HepG2 (cell line): Measurements from ENCODE around the gene THADA. TPM values are rescaled to one million over a fixed set of nuclear protein-coding genes. Genes with fewer than 3 reads are reported as not detected.
A peak's percentile ranks its signal among the peaks of the same experiment; 100 is the strongest.

Experiments
- ATM ChIP-seq: fragments of 450-650 bp; IDR thresholded peaks from 2 replicates; pipeline ENCODE4 v1.7.1; 2017; ENCODE audit warnings: mild to moderate bottlenecking, borderline replicate concordance
- LBX2 ChIP-seq: sonication (generic); formaldehyde crosslinking; IDR thresholded peaks from 2 replicates; pipeline ENCODE4 v1.5.0; 2020; ENCODE audit warnings: missing genetic modification reagents, mild to moderate bottlenecking, borderline replicate concordance
- NAIF1 ChIP-seq: sonication (generic); formaldehyde crosslinking; IDR thresholded peaks from 2 replicates; pipeline ENCODE4 v1.5.0; 2020; ENCODE audit warnings: mild to moderate bottlenecking, missing genetic modification reagents, borderline replicate concordance
- NFIB ChIP-seq: sonication (generic); formaldehyde crosslinking; IDR thresholded peaks from 2 replicates; pipeline ENCODE4 v1.9.0; 2021; ENCODE audit warnings: missing genetic modification reagents, mild to moderate bottlenecking, borderline replicate concordance
- NPAS2 ChIP-seq: sonication (generic); formaldehyde crosslinking; IDR thresholded peaks from 2 replicates; pipeline ENCODE4 v1.8.0; 2022; ENCODE audit warnings: mild to moderate bottlenecking, missing genetic modification reagents, borderline replicate concordance
- POLR2A ChIP-seq, 2 experiments: IDR thresholded peaks; 2 replicates each; pipeline ENCODE4 v1.6.1; 2011; ENCODE audit warnings: low read depth in 2 of 2, low read length in 2 of 2, mild to moderate bottlenecking in 1 of 2, moderate library complexity in 1 of 2; ENCODE audit not compliant: insufficient read depth in 1 of 2
- RFX3 ChIP-seq: IDR thresholded peaks from 2 replicates; pipeline ENCODE4 v1.6.1; 2016; ENCODE audit warnings: missing biosample characterization, missing genetic modification reagents
- SATB2 ChIP-seq: sonication (generic); formaldehyde crosslinking; IDR thresholded peaks from 2 replicates; pipeline ENCODE4 v1.5.0; 2020; ENCODE audit warnings: missing genetic modification reagents
- SMAD3 ChIP-seq: sonication (generic); formaldehyde crosslinking; IDR thresholded peaks from 2 replicates; pipeline ENCODE4 v1.4.0; 2020; ENCODE audit warnings: missing genetic modification reagents
- SMC3 ChIP-seq: IDR thresholded peaks from 2 replicates; pipeline ENCODE4 v1.6.1; 2011; ENCODE audit warnings: low read length, improper control_type of control experiment
- THAP7 ChIP-seq: sonication (generic); formaldehyde crosslinking; IDR thresholded peaks from 2 replicates; pipeline ENCODE4 v1.8.1; 2023; ENCODE audit warnings: mild to moderate bottlenecking, missing genetic modification reagents
- TMF1 ChIP-seq: sonication (generic); formaldehyde crosslinking; IDR thresholded peaks from 2 replicates; pipeline ENCODE4 v1.8.1; 2022; ENCODE audit warnings: low read depth, missing genetic modification reagents
- TP53 ChIP-seq: sonication (generic); formaldehyde crosslinking; conservative IDR thresholded peaks from 2 replicates; pipeline ENCODE4 v1.4.0; 2020; ENCODE audit warnings: missing genetic modification reagents
- ZMYM2 ChIP-seq: sonication (generic); formaldehyde crosslinking; IDR thresholded peaks from 2 replicates; pipeline ENCODE4 v1.8.0; 2022; ENCODE audit warnings: mild to moderate bottlenecking, missing genetic modification reagents
- ZMYM3 ChIP-seq: sonication (generic); formaldehyde crosslinking; IDR thresholded peaks from 2 replicates; pipeline ENCODE4 v1.5.1; 2020; ENCODE audit warnings: mild to moderate bottlenecking, missing genetic modification reagents
- ZNF629 ChIP-seq: sonication (generic); formaldehyde crosslinking; conservative IDR thresholded peaks from 2 replicates; pipeline ENCODE4 v1.5.0; 2020; ENCODE audit warnings: missing genetic modification reagents
- ZNF737 ChIP-seq: sonication (generic); formaldehyde crosslinking; IDR thresholded peaks from 2 replicates; pipeline ENCODE4 v1.5.0; 2020; ENCODE audit warnings: missing genetic modification reagents, mild to moderate bottlenecking, borderline replicate concordance
- polyA plus RNA-seq, 8 experiments: library from polyadenylated mRNA; depleted of rRNA in 3 of 8; stranded (reverse) in 7 of 8; unstranded in 1 of 8; fragments of >200 nt; fragmentation: Illumina TruSeq in 4 of 8; extraction: Trizol in 4 of 8; gene quantifications; 2 replicates each; pipeline versions ENCODE4 v1.2.1 to v1.2.3, GENCODE V29; 2011 to 2016; ENCODE audit warnings: low read depth in 4 of 8, missing spikeins in 1 of 8, mixed read lengths in 1 of 8; ENCODE audit not compliant: insufficient read depth in 1 of 8
- total RNA-seq, 5 experiments: library from RNA; depleted of rRNA; stranded (reverse); fragments of >200 nt; fragmentation: Illumina TruSeq; extraction: Trizol; gene quantifications; 2 replicates each; pipeline ENCODE4 v1.2.3, GENCODE V29; 2016; ENCODE audit warnings: low read depth in 1 of 5
- TF ChIP-seq, protein P1 (sequence below): sonication (generic); formaldehyde crosslinking; IDR thresholded peaks from 2 replicates; pipeline ENCODE4 v1.4.0; 2020; ENCODE audit warnings: missing genetic modification reagents
- TF ChIP-seq, protein P2 (sequence below): sonication (generic); formaldehyde crosslinking; conservative IDR thresholded peaks from 2 replicates; pipeline ENCODE4 v1.4.0; 2020; ENCODE audit warnings: missing genetic modification reagents
- TF ChIP-seq, protein P3 (sequence below): IDR thresholded peaks from 2 replicates; pipeline ENCODE4 v1.6.1; 2016; ENCODE audit warnings: missing biosample characterization, missing genetic modification reagents, low read depth
- TF ChIP-seq, protein P4 (sequence below): IDR thresholded peaks from 2 replicates; pipeline ENCODE4 v1.6.1; 2016; ENCODE audit warnings: mild to moderate bottlenecking, missing biosample characterization, missing genetic modification reagents

Gene THADA
- total and polyA plus RNA-seq, 2 of the 13 experiments (the other 11 are each of a cell fraction or from before 2014, with no cell fraction given): 12.7 to 21.7 TPM

- TF ChIP-seq, protein P1, sequence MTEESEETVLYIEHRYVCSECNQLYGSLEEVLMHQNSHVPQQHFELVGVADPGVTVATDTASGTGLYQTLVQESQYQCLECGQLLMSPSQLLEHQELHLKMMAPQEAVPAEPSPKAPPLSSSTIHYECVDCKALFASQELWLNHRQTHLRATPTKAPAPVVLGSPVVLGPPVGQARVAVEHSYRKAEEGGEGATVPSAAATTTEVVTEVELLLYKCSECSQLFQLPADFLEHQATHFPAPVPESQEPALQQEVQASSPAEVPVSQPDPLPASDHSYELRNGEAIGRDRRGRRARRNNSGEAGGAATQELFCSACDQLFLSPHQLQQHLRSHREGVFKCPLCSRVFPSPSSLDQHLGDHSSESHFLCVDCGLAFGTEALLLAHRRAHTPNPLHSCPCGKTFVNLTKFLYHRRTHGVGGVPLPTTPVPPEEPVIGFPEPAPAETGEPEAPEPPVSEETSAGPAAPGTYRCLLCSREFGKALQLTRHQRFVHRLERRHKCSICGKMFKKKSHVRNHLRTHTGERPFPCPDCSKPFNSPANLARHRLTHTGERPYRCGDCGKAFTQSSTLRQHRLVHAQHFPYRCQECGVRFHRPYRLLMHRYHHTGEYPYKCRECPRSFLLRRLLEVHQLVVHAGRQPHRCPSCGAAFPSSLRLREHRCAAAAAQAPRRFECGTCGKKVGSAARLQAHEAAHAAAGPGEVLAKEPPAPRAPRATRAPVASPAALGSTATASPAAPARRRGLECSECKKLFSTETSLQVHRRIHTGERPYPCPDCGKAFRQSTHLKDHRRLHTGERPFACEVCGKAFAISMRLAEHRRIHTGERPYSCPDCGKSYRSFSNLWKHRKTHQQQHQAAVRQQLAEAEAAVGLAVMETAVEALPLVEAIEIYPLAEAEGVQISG (CRISPR knock-in tag): peak; percentile 79
- TF ChIP-seq NPAS2: no peak
- TF ChIP-seq RFX3 (CRISPR knock-in tag): no peak
- TF ChIP-seq ZNF737 (CRISPR knock-in tag): no peak
- no peak for TF ChIP-seq NFIB (CRISPR knock-in tag)
- peak; percentile 80 for TF ChIP-seq TMF1 (CRISPR knock-in tag)
- TF ChIP-seq LBX2 (CRISPR knock-in tag): peak; percentile 80; the same call in 1 of the 2 replicates
- peak; percentile 18; the same call in 1 of the 2 replicates for TF ChIP-seq THAP7
- TF ChIP-seq SATB2 (CRISPR knock-in tag): peak; percentile 61; the same call in 1 of the 2 replicates
- TF ChIP-seq POLR2A (IDR thresholded peaks at IDR 0.05; ENCODE audit: insufficient read depth in 1 of 2, low read depth in 2 of 2, low read length in 2 of 2): peak in 1 of 2 experiments; percentile 79; a peak in 2 of 4 replicates
- TF ChIP-seq ATM: no peak
- TF ChIP-seq SMAD3 (CRISPR knock-in tag): peak; percentile 82; the same call in 1 of the 2 replicates
- peak; percentile 99; the same call in 1 of the 2 replicates for TF ChIP-seq ZMYM2
- TF ChIP-seq, protein P2, sequence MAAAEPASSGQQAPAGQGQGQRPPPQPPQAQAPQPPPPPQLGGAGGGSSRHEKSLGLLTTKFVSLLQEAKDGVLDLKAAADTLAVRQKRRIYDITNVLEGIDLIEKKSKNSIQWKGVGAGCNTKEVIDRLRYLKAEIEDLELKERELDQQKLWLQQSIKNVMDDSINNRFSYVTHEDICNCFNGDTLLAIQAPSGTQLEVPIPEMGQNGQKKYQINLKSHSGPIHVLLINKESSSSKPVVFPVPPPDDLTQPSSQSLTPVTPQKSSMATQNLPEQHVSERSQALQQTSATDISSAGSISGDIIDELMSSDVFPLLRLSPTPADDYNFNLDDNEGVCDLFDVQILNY (CRISPR knock-in tag): no peak
- peak; percentile 50; the same call in 1 of the 2 replicates for TF ChIP-seq NAIF1
- TF ChIP-seq SMC3: no peak
- TF ChIP-seq, protein P3, sequence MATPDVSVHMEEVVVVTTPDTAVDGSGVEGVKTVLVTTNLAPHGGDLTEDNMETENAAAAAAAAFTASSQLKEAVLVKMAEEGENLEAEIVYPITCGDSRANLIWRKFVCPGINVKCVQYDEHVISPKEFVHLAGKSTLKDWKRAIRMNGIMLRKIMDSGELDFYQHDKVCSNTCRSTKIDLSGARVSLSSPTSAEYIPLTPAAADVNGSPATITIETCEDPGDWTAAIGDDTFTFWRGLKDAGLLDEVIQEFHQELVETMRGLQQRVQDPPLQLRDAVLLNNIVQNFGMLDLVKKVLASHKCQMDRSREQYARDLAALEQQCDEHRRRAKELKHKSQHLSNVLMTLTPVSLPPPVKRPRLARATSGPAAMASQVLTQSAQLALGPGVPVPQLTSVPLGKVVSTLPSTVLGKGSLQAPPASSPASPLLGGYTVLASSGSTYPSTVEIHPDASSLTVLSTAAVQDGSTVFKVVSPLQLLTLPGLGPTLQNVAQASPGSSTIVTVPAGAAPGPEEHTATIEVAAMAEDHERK (CRISPR knock-in tag): no peak
- TF ChIP-seq TP53: no peak
- TF ChIP-seq ZMYM3 (CRISPR knock-in tag): peak; percentile 98
- peak; percentile 91; the same call in 1 of the 2 replicates for TF ChIP-seq ZNF629
- TF ChIP-seq, protein P4, sequence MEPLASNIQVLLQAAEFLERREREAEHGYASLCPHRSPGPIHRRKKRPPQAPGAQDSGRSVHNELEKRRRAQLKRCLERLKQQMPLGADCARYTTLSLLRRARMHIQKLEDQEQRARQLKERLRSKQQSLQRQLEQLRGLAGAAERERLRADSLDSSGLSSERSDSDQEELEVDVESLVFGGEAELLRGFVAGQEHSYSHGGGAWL (CRISPR knock-in tag): peak; percentile 70
Measured at GRCh38 chr2:43194121-43194869, 401.5 kb downstream of the THADA start (continued).
